SIG-M5 (cell line): ENCODE data around the gene RAI1.

Source experiments
- DNase-seq: peaks from one replicate; lab custom pipeline; 2025; lab: John Stamatoyannopoulos, UW

The RAI1 gene

GRCh38 chr17:17831208-17832031 is 150.2 kb downstream of the RAI1 start:
- DNase-seq, result no peak

- no peak for DNase-seq
Observed at GRCh38 chr17:17832032-17832363, 150.7 kb downstream of the RAI1 start.

GRCh38 chr17:17833658-17834357 is 152.6 kb downstream of the RAI1 start:
- no peak for DNase-seq

GRCh38 chr17:17834974-17835373 is 153.7 kb downstream of the RAI1 start:
- DNase-seq, result no peak

GRCh38 chr17:17835415-17836249 is 154.4 kb downstream of the RAI1 start:
- DNase-seq, result no peak

- DNase-seq, result no peak
Observed at GRCh38 chr17:17836250-17836817, 155.1 kb downstream of the RAI1 start.

GRCh38 chr17:17836818-17837379 is 155.6 kb downstream of the RAI1 start, which contains the start of gene SREBF1:
Gene SREBF1, minus strand, starts transcription at chr17:17836986. Its CDS starts 169 bp downstream, at chr17:17836817.
- DNase-seq, result no peak

- DNase-seq, result no peak
Observed at GRCh38 chr17:17837380-17837821, 156.1 kb downstream of the RAI1 start.

- no peak for DNase-seq
Observed at GRCh38 chr17:17837966-17838962, 157.0 kb downstream of the RAI1 start.

- no peak for DNase-seq
Observed at GRCh38 chr17:17839791-17840707, 158.8 kb downstream of the RAI1 start.

GRCh38 chr17:17840751-17841591 is 159.7 kb downstream of the RAI1 start:
- no peak for DNase-seq

- no peak for DNase-seq
Observed at GRCh38 chr17:17841601-17842025, 160.4 kb downstream of the RAI1 start.

- no peak for DNase-seq
Observed at GRCh38 chr17:17842111-17842876, 161.0 kb downstream of the RAI1 start.

- no peak for DNase-seq
Observed at GRCh38 chr17:17843096-17843495, 161.8 kb downstream of the RAI1 start.

GRCh38 chr17:17844079-17844478 is 162.8 kb downstream of the RAI1 start:
- no peak for DNase-seq

GRCh38 chr17:17844500-17844899 is 163.2 kb downstream of the RAI1 start:
- no peak for DNase-seq

GRCh38 chr17:17845046-17845775 is 164.0 kb downstream of the RAI1 start:
- no peak for DNase-seq
